PC-3 (cell line): ENCODE data around the gene ERBB4. TPM values are rescaled to one million over a fixed set of nuclear protein-coding genes. Genes with fewer than 3 reads are reported as not detected.
A peak's percentile ranks its signal among the peaks of the same experiment; 100 is the strongest.

Experiments used
- ATAC-seq: fragments of 200-7000 bp; cut with Tn5 transposase; 2 replicates; pipeline ENCODE4 v1.9.1; 2020; ENCODE audit warnings: mild to moderate bottlenecking, moderate library complexity
- BruUV-seq: library from RNA; stranded (reverse); fragments of 400-500 nt; replicated peaks from 2 replicates; lab custom pipeline; 2021; lab: Mats Ljungman, UMichigan
- CTCF ChIA-PET: fragments of 300-600 bp; sonication (Branson Sonifier 250); formaldehyde crosslinking; loops from one replicate; lab custom pipeline; 2022; ENCODE audit warnings: antibody characterized with exemption; lab: Charles Lee
- POLR2A ChIA-PET: fragments of 300-600 bp; sonication (Branson Sonifier 250); formaldehyde crosslinking; loops from one replicate; lab custom pipeline; 2022; ENCODE audit warnings: antibody characterized with exemption; ENCODE audit not compliant: unreplicated experiment; lab: Charles Lee
- DNase-seq: peaks from one replicate; pipeline ENCODE4 v3.0.0-alpha.2; 2015
- H2AFZ ChIP-seq: fragments of 300-600 bp; sonication (generic); 2 replicates; pipeline ENCODE4 v1.6.0; 2016; ENCODE audit warnings: antibody characterized with exemption, low read length
- H3F3A ChIP-seq: fragments of 300-600 bp; sonication (generic); one replicate; pipeline ENCODE4 v1.6.0; 2017; ENCODE audit warnings: antibody characterized with exemption, low read length, control low read depth, mild to moderate bottlenecking; ENCODE audit not compliant: unreplicated experiment
- H3K27ac ChIP-seq: fragments of 300-600 bp; sonication (generic); 2 replicates; pipeline ENCODE4 v1.5.1; 2016; ENCODE audit warnings: mild to moderate bottlenecking, low read length
- H3K27me3 ChIP-seq: fragments of 300-600 bp; sonication (generic); 2 replicates; pipeline ENCODE4 v1.6.1; 2016; ENCODE audit warnings: low read length, mixed read lengths
- H3K36me3 ChIP-seq: fragments of 300-600 bp; sonication (generic); 2 replicates; pipeline ENCODE4 v1.6.1; 2016; ENCODE audit warnings: low read depth, mixed run types, low read length, mixed read lengths
- H3K4me1 ChIP-seq: fragments of 300-600 bp; sonication (generic); 2 replicates; pipeline ENCODE4 v1.5.1; 2016; ENCODE audit warnings: low read length; ENCODE audit not compliant: insufficient read depth
- H3K4me2 ChIP-seq: fragments of 300-600 bp; sonication (generic); 2 replicates; pipeline ENCODE4 v1.6.0; 2016; ENCODE audit warnings: low read length
- H3K4me3 ChIP-seq: fragments of 300-600 bp; sonication (generic); 2 replicates; pipeline ENCODE4 v1.5.1; 2016; ENCODE audit warnings: mild to moderate bottlenecking, low read length, mixed read lengths
- H3K79me2 ChIP-seq: fragments of 300-600 bp; sonication (generic); 2 replicates; pipeline ENCODE4 v1.6.1; 2017; ENCODE audit warnings: low read length, mixed read lengths
- H3K9ac ChIP-seq: fragments of 300-600 bp; sonication (generic); 2 replicates; pipeline ENCODE4 v1.6.0; 2016; ENCODE audit warnings: mild to moderate bottlenecking, low read length
- H3K9me2 ChIP-seq: fragments of 300-600 bp; sonication (generic); replicated peaks from 2 replicates; pipeline ENCODE4 v1.6.1; 2016; ENCODE audit warnings: mixed run types, low read length, mixed read lengths
- H3K9me3 ChIP-seq: fragments of 300-600 bp; sonication (generic); 2 replicates; pipeline ENCODE4 v1.6.1; 2016; ENCODE audit warnings: low read length, mixed read lengths
- H4K20me1 ChIP-seq: fragments of 300-600 bp; sonication (generic); 2 replicates; pipeline ENCODE4 v1.6.1; 2016; ENCODE audit warnings: low read length, mixed read lengths
- CTCF ChIP-seq: fragments of 300-600 bp; sonication (generic); conservative IDR thresholded peaks from 2 replicates; pipeline ENCODE4 v1.5.1; 2017; ENCODE audit warnings: antibody characterized with exemption, low read depth, mild to moderate bottlenecking, low read length
- EZH2 ChIP-seq: fragments of 300-600 bp; sonication (generic); IDR thresholded peaks from one replicate; pipeline ENCODE4 v1.6.1; 2017; ENCODE audit warnings: antibody characterized with exemption, mild to moderate bottlenecking, low read length; ENCODE audit not compliant: unreplicated experiment
- EZH2phosphoT487 ChIP-seq: fragments of 300-600 bp; sonication (generic); IDR thresholded peaks from 2 replicates; pipeline ENCODE4 v1.6.1; 2018; ENCODE audit warnings: mild to moderate bottlenecking, antibody characterized with exemption, low read length, borderline replicate concordance
- intact Hi-C: fragments of 100-400 bp; cut with micrococcal nuclease; formaldehyde crosslinking; loops from 2 replicates; pipeline ENCODE4 v1.9.0; 2023
- total RNA-seq: library from RNA; depleted of rRNA; stranded (reverse); fragments of >200 nt; gene quantifications from 2 replicates; pipeline ENCODE4 v1.2.3, GENCODE V29; 2014

The ERBB4 gene
- total RNA-seq, 1 experiment from 2014 or later: under 0.01 TPM

- no peak overlapping the region for H2AFZ ChIP-seq
- H3K9ac ChIP-seq: no peak overlapping the region
- no TSS peak for BruUV-seq
- CTCF ChIA-PET: no interaction called here
- H3K79me2 ChIP-seq: no peaks in the 10 kb centered on the region
- H4K20me1 ChIP-seq: no peaks in the 10 kb centered on the region
- no peaks in the 10 kb centered on the region for H3F3A ChIP-seq
- no peak for DNase-seq
- TF ChIP-seq EZH2: no peak
- TF ChIP-seq CTCF: no peak
- TF ChIP-seq EZH2phosphoT487: no peak
- POLR2A ChIA-PET: no interaction called here
- H3K36me3 ChIP-seq: no peaks in the 10 kb centered on the region
- H3K4me3 ChIP-seq: no peak overlapping the region
- no peaks in the 10 kb centered on the region for H3K4me1 ChIP-seq
- intact Hi-C loops: no loop called here
- H3K4me2 ChIP-seq: no peak overlapping the region
- H3K27ac ChIP-seq: no peak overlapping the region
- H3K9me2 ChIP-seq: no peaks in the 10 kb centered on the region
- ATAC-seq: no peak
- no peaks in the 10 kb centered on the region for H3K9me3 ChIP-seq
- H3K27me3 ChIP-seq: no peaks in the 10 kb centered on the region
Observed at GRCh38 chr2:212264187-212264586, 274.4 kb downstream of the ERBB4 start.

DNA sequence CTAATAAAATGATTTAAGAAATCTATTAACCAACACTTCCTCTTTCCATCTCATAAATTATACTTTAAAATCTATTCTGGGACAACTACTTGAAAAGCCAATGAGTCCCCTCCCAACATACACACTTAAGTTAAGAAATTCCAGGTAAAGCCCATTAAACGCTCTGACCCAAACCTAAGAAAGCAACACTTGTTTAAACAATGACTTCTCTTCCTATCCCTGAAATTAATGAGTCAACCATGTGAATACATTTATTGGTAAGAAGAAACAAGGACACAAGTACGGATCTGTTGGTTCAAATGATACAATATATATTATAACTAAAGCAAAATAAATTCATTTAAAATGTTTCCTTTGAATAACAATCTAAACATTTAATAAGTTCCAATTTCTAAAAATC lies 279.4 kb downstream of the ERBB4 start:
- Histone ChIP-seq H3K4me1 (no peaks in the 10 kb centered on the region), H3K36me3 (no peaks in the 10 kb centered on the region), H3K9me2 (no peaks in the 10 kb centered on the region), H4K20me1 (no peaks in the 10 kb centered on the region), H3K79me2 (no peaks in the 10 kb centered on the region), H3K4me3 (no peak overlapping the region), H3K27me3 (no peaks in the 10 kb centered on the region; the same call in 1 of the 2 replicates), H3K27ac (no peak overlapping the region), H3K4me2 (no peak overlapping the region), H3F3A (no peaks in the 10 kb centered on the region), H2AFZ (no peak overlapping the region), H3K9ac (no peak overlapping the region), H3K9me3 (no peaks in the 10 kb centered on the region)
- ATAC-seq (peak; percentile 67), DNase-seq (peak; percentile 9)
- POLR2A ChIA-PET: no interaction called here
- no TSS peak for BruUV-seq
- TF ChIP-seq EZH2phosphoT487: no peak
- no peak for TF ChIP-seq EZH2
- no peak for TF ChIP-seq CTCF
- intact Hi-C loops: no loop called here
- CTCF ChIA-PET: no interaction called here

DNA sequence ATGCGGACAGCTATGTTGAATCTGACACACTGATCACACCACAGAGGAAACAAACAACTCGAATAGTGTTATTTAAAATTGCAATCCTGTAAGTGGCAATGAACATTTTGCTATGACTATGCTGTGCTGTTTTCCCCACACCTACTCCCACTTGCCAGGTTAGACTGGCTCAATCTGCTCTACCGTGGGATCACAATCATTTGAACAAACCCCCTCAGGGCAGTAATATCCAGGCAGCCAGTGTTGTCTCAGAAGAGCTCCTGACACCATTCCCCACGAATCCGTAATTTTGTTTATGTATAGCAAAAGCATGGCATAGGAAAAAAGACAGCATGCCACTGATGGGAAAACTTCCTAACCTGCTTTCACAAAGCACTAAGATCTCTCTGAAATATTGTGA lies 284.3 kb downstream of the ERBB4 start:
- H2AFZ ChIP-seq: no peak overlapping the region
- H3K9me2 ChIP-seq: no peaks in the 10 kb centered on the region
- intact Hi-C loops: no loop called here
- H3K4me1 ChIP-seq: no peaks in the 10 kb centered on the region
- no peak overlapping the region for H3K27ac ChIP-seq
- ChIA-PET CTCF (no interaction called here), POLR2A (no interaction called here)
- H3K9me3 ChIP-seq: no peaks in the 10 kb centered on the region
- DNase-seq (no peak), ATAC-seq (no peak)
- no peak overlapping the region for H3K4me2 ChIP-seq
- no peak overlapping the region for H3K4me3 ChIP-seq
- no peaks in the 10 kb centered on the region; the same call in 1 of the 2 replicates for H3K27me3 ChIP-seq
- no peaks in the 10 kb centered on the region for H3F3A ChIP-seq
- TF ChIP-seq EZH2: no peak
- TF ChIP-seq CTCF: no peak
- no peak for TF ChIP-seq EZH2phosphoT487
- BruUV-seq: no TSS peak
- no peaks in the 10 kb centered on the region for H3K36me3 ChIP-seq
- no peaks in the 10 kb centered on the region for H3K79me2 ChIP-seq
- no peak overlapping the region for H3K9ac ChIP-seq
- H4K20me1 ChIP-seq: no peaks in the 10 kb centered on the region
